ENCODE measurements around the gene NR2E3.
"Not testable (repeated sequence)": the region's sequence is repeated elsewhere in the genome, so short reads cannot be mapped to it uniquely, and the experiment has no call there.

Gene NR2E3

DNA sequence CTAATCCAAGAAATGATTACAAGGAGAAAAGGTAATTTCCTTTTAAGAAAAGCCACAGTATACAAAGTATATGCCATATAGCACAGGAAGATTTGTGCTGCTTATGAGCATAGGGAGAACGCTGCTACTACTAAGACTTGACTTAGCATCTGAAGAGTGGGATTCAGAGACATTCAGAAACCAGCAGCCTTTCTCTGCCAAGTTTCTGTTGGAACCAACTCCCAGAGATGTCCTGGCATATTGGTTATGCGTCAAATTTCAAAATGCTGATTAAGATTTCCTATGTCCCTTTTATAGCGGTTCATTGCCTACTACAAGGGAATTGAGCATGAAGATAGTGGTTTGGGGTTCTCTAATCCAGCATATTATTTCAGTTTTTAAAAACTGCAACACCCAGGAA, 4.9 kb downstream of the NR2E3 start:
- no peak for DNase-seq (ENCODE audit: low read depth)

DNA sequence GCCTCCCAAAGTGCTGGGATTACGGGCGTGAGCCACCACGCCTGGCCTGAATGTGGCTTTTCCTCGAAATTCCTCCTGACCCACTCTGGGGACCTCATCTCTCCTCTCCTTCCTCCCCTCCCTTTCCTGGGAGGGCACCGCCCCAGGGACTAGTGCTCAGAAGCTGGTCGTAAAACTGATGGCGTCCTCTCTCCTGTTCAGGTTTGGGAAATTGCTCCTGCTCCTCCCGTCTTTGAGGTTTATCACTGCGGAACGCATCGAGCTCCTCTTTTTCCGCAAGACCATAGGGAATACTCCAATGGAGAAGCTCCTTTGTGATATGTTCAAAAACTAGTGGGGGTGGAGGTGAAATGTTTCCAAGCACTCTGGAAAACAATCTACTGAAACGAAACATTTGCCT, 7.0 kb downstream of the NR2E3 start:
- DNase-seq (ENCODE audit: low read depth), result no peak

DNA sequence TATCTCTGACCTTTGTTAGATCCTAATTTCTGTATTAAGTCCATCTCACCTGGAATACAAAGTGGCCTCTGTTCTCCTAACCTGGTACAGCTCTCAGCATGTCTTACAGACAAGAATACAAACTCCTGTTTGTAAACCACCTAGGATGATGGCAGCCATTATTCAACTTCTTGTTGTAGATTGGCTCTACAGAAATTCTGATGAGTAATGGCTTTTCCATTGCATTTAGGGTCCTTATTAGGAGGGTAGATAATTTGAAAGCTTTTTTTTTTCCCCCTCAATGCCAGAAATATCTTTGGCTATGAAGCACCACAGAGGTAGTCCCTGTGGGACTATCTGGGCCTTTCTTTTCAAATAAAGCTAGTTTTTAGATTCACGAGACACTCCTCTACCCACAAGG, 9.8 kb downstream of the NR2E3 start:
- no peak for DNase-seq (ENCODE audit: low read depth)

DNA sequence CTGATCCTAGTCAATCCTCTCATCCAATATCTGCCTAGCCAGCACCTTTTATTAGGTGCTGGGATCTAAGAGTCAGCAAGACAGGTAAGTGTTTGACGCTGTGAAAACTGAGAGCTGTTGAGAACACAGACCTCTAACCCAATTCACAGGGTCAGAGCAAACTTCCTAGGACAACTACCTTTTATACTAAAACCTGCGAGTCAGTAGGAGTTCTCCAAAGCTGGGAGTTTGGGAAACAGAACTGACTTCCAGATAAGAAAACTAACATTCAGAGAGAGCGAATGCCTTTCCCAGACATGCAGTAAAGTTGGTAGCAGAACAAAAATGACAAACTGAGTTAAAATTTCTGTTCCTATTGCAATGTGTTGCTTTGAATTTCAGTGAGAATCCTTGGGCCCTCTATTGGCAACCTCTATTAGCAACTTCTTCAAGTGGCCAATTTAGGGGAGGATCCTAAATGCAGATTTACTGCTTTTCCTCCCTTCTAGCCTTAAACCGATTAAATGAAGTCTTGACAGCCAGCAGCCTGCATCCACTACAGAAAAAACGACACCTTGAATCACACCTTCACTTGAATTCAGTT, 11.3 kb downstream of the NR2E3 start:
- no peak for DNase-seq (ENCODE audit: low read depth)

DNA sequence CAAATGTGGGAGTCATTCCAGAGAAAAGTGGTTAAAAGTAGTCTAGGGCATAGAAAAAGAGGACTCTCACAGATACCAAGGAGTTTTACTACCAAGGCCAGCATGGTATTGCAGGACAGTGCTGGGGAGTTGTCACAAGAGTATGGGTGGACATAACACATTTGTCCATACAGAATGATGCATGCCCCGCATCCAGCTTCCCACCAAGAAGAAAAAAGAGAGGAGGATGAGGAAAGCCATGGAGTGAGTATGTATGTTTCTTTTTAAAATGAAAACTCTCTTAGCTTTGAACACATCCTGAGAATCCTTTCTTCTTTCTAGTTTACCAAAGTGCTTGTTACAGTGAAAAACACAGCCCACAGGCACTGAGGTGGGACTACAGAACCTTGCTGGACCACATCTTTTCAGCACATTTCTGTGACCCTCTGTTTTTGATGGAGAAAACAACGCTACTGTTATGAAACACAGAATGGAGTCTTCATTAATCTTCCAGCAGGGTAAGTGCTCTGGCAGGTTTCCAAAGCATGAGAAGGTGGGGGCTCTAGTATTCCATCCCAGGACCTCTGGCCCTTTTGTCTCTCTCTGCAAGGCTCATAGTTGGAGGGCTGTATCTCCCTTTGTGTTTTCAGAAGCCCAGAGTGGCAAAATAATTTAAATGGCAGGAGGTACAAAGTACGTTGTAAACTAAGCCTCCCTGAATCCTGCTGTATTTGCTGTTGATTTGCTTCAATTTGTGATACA, 12.7 kb downstream of the NR2E3 start:
- DNase-seq (ENCODE audit: low read depth), result no peak

DNA sequence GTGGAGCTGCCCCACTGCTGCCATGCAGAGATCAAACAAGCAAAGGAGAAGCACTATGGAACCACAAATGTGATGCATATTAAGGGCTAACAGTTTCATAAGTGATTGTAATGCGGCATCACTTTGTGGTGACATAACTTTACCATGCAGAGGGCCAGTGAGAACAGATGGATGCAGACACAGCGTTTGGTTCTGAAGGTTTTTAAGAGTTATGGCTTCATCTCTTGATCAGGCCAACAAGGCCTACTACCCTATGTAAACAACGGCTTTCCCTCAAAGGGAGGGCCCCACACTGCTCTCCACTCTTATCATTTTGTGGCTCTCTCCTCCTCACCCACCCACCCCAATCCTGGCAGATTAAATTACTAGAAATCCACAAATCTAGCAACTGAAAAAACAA, 13.4 kb downstream of the NR2E3 start:
- DNase-seq (ENCODE audit: low read depth), result no peak

DNA sequence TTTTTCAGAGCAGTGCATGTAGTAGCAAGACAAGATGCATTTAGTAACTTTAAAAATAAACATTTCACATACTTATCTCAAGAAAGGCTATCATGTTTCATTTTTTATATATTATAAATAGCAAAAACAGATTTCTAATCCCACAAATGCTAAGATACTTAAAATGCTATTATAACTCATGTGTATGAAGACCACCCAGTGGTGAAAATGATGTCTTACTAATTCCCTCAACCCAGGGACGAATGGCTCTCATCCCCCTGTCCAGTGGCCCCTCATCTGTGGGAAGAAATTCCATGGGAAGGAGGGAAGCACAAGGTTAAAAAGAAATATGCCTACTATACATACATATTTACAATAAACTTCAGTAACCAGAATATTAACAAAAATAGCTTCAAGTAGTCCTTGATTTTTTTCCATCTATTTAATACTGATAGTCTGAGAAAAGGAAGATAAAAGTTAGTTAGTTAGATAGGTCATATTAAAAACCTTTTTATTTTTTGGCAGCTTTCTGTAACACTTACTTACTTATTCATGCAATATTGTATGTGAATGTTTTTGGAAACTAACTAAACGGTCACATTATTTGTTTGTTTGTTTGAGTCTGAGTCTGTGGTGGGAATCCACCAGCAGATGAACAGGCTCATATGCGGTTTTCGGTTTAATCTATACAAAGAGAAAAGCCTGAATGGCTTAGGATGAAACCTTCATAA, 14.8 kb downstream of the NR2E3 start:
- no peak for DNase-seq (ENCODE audit: low read depth)

DNA sequence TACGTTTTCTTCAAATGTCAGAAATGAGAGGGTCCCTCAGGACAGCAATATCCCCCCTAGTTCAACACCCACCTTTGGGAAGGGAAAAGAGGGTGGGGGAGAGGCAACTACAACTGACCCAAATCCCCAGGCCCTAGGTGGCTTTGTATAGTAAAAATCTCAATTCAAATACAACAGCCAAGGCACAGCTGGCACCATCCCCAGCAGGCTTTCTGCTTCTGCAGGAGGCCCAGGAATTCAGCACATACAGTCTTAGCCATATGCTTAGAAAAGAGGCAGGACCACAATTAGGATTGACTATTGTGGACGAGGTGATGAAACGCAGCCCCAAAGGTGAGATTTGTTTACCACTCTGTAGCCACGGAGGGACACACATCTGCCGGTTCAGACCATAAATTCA, 15.8 kb downstream of the NR2E3 start:
- DNase-seq (ENCODE audit: low read depth), result no peak

DNA sequence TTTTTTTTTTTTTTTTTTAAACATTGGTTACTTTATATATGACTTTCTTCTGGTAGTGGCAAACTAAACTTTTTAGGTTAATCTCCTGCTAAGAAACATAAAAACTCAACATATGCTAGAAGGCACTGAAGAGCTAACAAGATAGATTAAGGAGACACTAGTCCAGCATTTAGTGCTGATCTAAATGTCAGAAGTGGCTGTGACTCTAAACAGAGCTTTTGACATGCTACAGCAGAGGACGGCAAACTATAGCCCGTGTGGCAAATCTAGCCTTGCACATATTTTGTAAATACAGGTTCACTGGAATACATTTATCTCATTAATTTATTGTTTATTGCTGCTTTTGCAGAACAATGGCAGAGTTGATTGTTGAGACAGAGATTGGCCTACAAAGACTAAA, 20.6 kb downstream of the NR2E3 start:
- DNase-seq (ENCODE audit: low read depth), result no peak

DNA sequence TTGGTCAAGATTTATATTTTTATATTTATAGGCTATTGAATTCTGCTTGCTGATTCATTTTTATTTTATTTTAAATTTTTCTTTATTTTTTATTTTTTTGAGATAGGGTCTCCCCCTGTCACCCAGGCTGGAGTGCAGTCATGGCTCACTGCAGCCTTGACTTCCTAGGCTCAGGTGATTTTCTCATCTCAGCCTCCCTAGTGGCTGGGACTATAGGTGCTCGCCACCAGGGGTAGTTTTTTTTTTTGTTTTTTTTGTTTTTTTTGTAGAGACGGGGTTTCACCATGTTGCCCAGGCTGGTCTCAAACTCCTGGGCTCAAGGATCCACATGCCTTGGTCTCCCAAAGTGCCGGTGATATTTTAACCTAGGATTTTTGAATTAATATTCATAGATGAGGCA, 31.2 kb downstream of the NR2E3 start:
- DNase-seq (ENCODE audit: low read depth), result no peak

DNA sequence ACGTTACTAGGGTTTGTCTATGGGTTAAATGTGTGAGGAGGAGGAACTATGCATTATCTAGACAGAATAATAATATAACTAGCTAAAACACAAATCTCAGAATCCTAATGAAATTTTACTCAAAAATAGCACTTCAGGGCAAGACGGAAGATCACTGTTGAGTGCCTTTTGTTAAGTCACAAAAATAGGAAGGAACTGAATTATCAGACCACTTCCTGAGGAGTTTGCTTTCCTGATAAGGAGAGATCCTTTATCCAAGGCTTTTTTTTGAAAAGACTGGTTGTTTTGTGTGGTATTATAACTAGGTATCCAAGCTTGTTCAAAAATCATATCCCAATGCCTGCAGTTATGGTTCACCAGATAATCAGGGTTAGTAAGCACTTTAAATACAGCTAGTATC, 34.6 kb downstream of the NR2E3 start:
- no peak for DNase-seq (ENCODE audit: low read depth)

DNA sequence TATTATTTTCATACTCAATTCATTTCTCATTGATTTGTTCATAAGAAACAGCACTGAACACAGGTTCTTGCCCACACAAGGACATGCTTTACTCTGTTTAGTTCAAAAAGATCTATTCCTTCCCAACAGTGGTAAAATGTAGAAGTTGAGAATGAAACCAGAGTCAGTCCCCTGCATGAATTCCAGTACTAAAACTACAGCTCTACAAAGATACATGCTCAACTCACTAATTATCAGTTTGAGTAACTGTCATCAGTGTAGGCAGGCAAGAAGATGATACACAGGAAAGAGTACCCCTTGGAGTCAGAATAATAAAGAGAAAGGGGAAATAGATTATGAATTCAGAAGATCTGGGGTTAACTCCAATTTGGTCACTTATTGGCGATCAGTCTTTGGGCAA, 43.2 kb downstream of the NR2E3 start:
- no peak for DNase-seq (ENCODE audit: low read depth)

DNA sequence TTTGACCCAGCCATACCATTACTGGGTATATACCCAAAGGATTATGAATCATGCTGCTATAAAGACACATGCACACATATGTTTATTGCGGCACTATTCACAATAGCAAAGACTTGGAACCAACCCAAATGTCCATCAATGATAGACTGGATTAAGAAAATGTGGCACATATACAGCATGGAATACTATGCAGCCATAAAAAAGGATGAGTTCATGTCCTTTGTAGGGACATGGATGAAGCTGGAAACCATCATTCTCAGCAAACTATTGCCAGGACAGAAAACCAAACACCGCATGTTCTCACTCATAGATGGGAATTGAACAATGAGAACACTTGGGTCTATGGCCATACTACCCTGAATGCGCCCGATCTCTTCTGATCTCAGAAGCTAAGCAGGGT, 47.9 kb downstream of the NR2E3 start:
- not testable (repeated sequence) for DNase-seq (ENCODE audit: low read depth)

Measured in T-helper 22 cell (primary cell).